ENCODE measurements around the gene OSBPL3.

OSBPL3 gene

DNA sequence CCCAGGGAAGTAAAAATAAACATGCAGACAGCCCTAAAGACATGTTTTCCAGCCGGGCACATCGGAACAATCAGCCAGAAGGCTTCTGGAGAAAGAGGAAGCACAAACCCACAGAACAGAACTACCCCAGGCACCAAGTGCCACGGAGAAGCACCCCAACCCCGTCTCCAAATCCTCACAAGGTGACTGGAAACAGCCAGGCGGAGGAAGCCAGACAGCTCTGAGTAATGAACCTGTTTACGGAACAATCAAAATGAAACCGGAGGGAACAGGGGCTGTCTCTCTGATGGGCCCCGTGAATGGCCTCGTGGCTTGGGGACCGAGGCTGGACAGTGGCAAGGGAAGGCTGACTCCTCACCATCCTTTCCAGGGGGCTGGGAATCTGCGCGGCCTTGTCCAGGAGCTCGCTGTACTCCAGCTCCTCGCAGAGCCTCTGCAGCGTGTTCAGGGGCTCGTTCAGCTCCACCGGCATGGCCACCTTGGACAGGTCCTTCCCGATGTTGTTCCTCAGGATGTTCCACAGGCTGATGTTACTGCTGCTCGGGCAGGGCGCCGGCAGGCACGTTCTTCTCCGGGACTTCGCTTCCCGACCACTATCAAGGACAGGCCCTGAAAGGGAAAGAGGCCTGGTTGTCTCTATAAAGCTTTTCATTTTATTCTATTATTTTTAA is 145.7 kb downstream of the OSBPL3 start:
- Histone ChIP-seq H3K79me2 (ENCODE audit: low read length) (no peaks in the 10 kb centered on the region), H3K36me3 (replicated peaks; ENCODE audit: insufficient read depth, low read length) (no peaks in the 10 kb centered on the region), H3K9ac (ENCODE audit: low read length) (no peak overlapping the region), H4K20me1 (ENCODE audit: insufficient read depth, low read length) (no peaks in the 10 kb centered on the region), H3K9me2 (replicated peaks; ENCODE audit: insufficient read depth, low read length) (no peaks in the 10 kb centered on the region), H3K4me3 (ENCODE audit: low read length) (no peak overlapping the region), H3K4me2 (ENCODE audit: low read depth, low read length) (no peak overlapping the region), H3K27ac (ENCODE audit: low read length) (no peak overlapping the region), H2AFZ (ENCODE audit: low read length) (no peak overlapping the region), H3K27me3 (replicated peaks; ENCODE audit: insufficient read depth, low read length) (no peaks in the 10 kb centered on the region), H3F3A (ENCODE audit: insufficient read depth, low read length) (peaks cover 15% of the 10 kb centered on the region), H3K4me1 (ENCODE audit: low read length) (peaks cover 38% of the 10 kb centered on the region), H3K9me3 (replicated peaks; ENCODE audit: insufficient read depth, low read length) (no peaks in the 10 kb centered on the region)
- DNase-seq = no peak
- TF ChIP-seq, protein P1, sequence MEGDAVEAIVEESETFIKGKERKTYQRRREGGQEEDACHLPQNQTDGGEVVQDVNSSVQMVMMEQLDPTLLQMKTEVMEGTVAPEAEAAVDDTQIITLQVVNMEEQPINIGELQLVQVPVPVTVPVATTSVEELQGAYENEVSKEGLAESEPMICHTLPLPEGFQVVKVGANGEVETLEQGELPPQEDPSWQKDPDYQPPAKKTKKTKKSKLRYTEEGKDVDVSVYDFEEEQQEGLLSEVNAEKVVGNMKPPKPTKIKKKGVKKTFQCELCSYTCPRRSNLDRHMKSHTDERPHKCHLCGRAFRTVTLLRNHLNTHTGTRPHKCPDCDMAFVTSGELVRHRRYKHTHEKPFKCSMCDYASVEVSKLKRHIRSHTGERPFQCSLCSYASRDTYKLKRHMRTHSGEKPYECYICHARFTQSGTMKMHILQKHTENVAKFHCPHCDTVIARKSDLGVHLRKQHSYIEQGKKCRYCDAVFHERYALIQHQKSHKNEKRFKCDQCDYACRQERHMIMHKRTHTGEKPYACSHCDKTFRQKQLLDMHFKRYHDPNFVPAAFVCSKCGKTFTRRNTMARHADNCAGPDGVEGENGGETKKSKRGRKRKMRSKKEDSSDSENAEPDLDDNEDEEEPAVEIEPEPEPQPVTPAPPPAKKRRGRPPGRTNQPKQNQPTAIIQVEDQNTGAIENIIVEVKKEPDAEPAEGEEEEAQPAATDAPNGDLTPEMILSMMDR (IDR thresholded peaks at IDR 0.05; ENCODE audit: low read length) = no peak
- TF ChIP-seq EZH2 (optimal IDR thresholded peaks at IDR 0.05; ENCODE audit: low read depth, low read length) (no peak), EZH2phosphoT487 (IDR thresholded peaks at IDR 0.05; ENCODE audit: low read length) (no peak)

DNA sequence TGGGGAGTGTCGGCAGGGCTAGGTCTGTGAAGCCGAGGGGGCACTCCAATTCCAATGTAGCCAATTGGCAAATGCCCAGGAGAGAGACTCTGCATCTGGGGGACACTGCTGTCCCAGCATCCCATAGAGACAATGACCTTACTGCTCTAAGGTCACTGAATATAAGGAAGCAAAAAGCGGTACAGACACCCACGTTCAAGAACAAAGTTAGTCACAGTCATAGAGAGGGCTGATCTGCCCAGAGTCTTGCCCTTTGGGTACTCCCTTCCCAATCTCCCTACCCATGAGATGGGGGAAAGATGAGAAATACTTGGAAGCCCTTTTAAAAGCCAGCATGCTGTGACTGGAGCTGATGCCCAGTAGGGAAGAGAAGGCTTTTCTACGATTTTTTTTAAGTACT is 146.4 kb downstream of the OSBPL3 start:
- Histone ChIP-seq H3K4me3 (ENCODE audit: low read length) (no peak overlapping the region), H3K4me1 (ENCODE audit: low read length) (peaks cover 45% of the 10 kb centered on the region), H3K27ac (ENCODE audit: low read length) (no peak overlapping the region), H3K9me3 (replicated peaks; ENCODE audit: insufficient read depth, low read length) (no peaks in the 10 kb centered on the region), H3K9me2 (replicated peaks; ENCODE audit: insufficient read depth, low read length) (no peaks in the 10 kb centered on the region), H3K79me2 (ENCODE audit: low read length) (no peaks in the 10 kb centered on the region), H2AFZ (ENCODE audit: low read length) (no peak overlapping the region), H3F3A (ENCODE audit: insufficient read depth, low read length) (peaks cover 15% of the 10 kb centered on the region), H3K36me3 (replicated peaks; ENCODE audit: insufficient read depth, low read length) (no peaks in the 10 kb centered on the region), H3K27me3 (replicated peaks; ENCODE audit: insufficient read depth, low read length) (no peaks in the 10 kb centered on the region), H3K4me2 (ENCODE audit: low read depth, low read length) (no peak overlapping the region), H4K20me1 (ENCODE audit: insufficient read depth, low read length) (no peaks in the 10 kb centered on the region), H3K9ac (ENCODE audit: low read length) (no peak overlapping the region)
- no peak for DNase-seq
- no peak for TF ChIP-seq EZH2phosphoT487 (IDR thresholded peaks at IDR 0.05; ENCODE audit: low read length)
- TF ChIP-seq, protein P1 (IDR thresholded peaks at IDR 0.05; ENCODE audit: low read length) = no peak
- no peak for TF ChIP-seq EZH2 (optimal IDR thresholded peaks at IDR 0.05; ENCODE audit: low read depth, low read length)

DNA sequence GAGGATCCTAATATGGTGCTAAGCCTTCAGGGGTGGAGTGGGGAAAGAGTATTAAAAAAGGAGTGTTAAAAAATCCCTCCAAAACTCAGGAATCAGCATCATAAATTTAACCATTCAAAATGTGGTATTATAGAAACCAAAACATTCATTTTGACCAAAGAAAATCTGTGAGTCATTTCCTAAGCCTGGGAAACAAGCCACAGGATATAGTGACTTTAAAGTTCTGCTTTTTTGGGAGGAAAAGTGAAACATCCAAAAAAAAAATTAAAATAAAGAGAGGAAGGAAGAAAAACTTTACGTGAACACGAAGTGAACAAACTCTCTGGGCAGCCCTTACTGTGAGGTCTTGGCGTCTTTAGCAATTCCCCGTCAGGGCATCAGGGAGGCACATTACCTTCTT is 148.7 kb downstream of the OSBPL3 start:
- no peak for TF ChIP-seq EZH2 (optimal IDR thresholded peaks at IDR 0.05; ENCODE audit: low read depth, low read length)
- no peaks in the 10 kb centered on the region for H4K20me1 ChIP-seq (ENCODE audit: insufficient read depth, low read length)
- no peak for DNase-seq
- H3K27ac ChIP-seq (ENCODE audit: low read length) = no peak overlapping the region
- H3K27me3 ChIP-seq (replicated peaks; ENCODE audit: insufficient read depth, low read length) = no peaks in the 10 kb centered on the region
- no peak overlapping the region for H2AFZ ChIP-seq (ENCODE audit: low read length)
- no peak overlapping the region for H3K4me3 ChIP-seq (ENCODE audit: low read length)
- H3K79me2 ChIP-seq (ENCODE audit: low read length) = no peaks in the 10 kb centered on the region
- H3K4me1 ChIP-seq (ENCODE audit: low read length) = peaks cover 36% of the 10 kb centered on the region
- no peaks in the 10 kb centered on the region for H3K9me2 ChIP-seq (replicated peaks; ENCODE audit: insufficient read depth, low read length)
- H3F3A ChIP-seq (ENCODE audit: insufficient read depth, low read length) = peaks cover 8% of the 10 kb centered on the region
- H3K36me3 ChIP-seq (replicated peaks; ENCODE audit: insufficient read depth, low read length) = no peaks in the 10 kb centered on the region
- H3K4me2 ChIP-seq (ENCODE audit: low read depth, low read length) = no peak overlapping the region
- H3K9ac ChIP-seq (ENCODE audit: low read length) = no peak overlapping the region
- no peaks in the 10 kb centered on the region for H3K9me3 ChIP-seq (replicated peaks; ENCODE audit: insufficient read depth, low read length)

DNA sequence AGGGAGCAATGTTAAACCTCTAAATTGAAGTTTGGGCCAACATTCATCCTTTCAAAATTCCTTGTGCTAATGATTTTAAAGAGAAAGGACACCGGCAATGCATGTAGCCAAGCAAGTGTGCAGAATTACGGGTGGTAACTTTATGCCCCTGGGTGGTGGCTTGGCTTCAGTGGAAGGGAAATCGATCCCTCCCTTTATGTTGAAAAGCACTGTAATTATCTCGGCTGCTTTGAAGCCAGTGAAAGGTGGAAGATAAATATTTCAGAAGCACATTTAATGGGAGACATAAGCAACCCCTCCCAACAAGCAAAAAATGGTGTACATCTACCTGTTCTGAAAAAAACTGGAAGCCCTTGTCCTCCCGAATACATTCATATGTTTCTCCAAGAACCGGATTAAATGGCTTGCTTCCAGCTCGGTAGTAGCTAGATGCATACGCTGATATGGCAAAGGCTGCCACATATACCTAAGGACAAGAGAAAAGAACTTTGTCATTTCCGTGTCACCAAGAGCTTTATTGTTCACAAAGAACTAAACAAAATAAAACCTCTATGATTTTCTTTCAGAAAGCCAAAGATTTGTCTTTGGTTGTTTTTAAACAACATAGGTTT is 149.4 kb downstream of the OSBPL3 start:
- Histone ChIP-seq H3F3A (ENCODE audit: insufficient read depth, low read length) (peaks cover 1% of the 10 kb centered on the region; the same call in 1 of the 2 replicates), H3K9me3 (replicated peaks; ENCODE audit: insufficient read depth, low read length) (no peaks in the 10 kb centered on the region), H3K9ac (ENCODE audit: low read length) (no peak overlapping the region), H3K4me1 (ENCODE audit: low read length) (peaks cover 38% of the 10 kb centered on the region), H3K4me2 (ENCODE audit: low read depth, low read length) (no peak overlapping the region), H3K27me3 (replicated peaks; ENCODE audit: insufficient read depth, low read length) (no peaks in the 10 kb centered on the region), H3K9me2 (replicated peaks; ENCODE audit: insufficient read depth, low read length) (no peaks in the 10 kb centered on the region), H3K27ac (ENCODE audit: low read length) (no peak overlapping the region), H3K4me3 (ENCODE audit: low read length) (no peak overlapping the region), H4K20me1 (ENCODE audit: insufficient read depth, low read length) (no peaks in the 10 kb centered on the region), H3K36me3 (replicated peaks; ENCODE audit: insufficient read depth, low read length) (no peaks in the 10 kb centered on the region), H2AFZ (ENCODE audit: low read length) (no peak overlapping the region), H3K79me2 (ENCODE audit: low read length) (no peaks in the 10 kb centered on the region)
- no peak for DNase-seq
- no peak for TF ChIP-seq EZH2phosphoT487 (IDR thresholded peaks at IDR 0.05; ENCODE audit: low read length)
- no peak for TF ChIP-seq EZH2 (optimal IDR thresholded peaks at IDR 0.05; ENCODE audit: low read depth, low read length)
- TF ChIP-seq, protein P1 (IDR thresholded peaks at IDR 0.05; ENCODE audit: low read length) = no peak

Measured in MM.1S (cell line).